ENCODE data around the gene AHRR.

DNA sequence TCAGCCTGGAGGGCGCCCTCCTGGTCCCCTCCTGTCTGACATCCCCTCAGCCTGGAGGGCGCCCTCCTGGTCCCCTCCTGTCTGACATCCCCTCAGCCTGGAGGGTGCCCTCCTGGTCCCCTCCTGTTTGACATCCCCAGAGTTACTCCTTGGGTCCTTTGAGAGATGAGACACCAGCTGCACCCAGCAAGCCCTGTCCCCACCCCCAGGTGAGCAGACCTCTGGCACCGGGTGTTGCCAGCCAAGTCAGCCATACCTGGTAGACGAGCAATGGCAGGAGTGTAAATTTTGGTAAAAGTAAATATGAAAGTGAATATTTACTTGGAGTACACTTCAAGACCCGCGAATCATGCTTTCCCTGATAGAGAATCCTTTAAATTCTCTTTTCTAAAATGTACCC lies 146.9 kb downstream of the AHRR start:
- TF ChIP-seq, protein P1, sequence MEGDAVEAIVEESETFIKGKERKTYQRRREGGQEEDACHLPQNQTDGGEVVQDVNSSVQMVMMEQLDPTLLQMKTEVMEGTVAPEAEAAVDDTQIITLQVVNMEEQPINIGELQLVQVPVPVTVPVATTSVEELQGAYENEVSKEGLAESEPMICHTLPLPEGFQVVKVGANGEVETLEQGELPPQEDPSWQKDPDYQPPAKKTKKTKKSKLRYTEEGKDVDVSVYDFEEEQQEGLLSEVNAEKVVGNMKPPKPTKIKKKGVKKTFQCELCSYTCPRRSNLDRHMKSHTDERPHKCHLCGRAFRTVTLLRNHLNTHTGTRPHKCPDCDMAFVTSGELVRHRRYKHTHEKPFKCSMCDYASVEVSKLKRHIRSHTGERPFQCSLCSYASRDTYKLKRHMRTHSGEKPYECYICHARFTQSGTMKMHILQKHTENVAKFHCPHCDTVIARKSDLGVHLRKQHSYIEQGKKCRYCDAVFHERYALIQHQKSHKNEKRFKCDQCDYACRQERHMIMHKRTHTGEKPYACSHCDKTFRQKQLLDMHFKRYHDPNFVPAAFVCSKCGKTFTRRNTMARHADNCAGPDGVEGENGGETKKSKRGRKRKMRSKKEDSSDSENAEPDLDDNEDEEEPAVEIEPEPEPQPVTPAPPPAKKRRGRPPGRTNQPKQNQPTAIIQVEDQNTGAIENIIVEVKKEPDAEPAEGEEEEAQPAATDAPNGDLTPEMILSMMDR (IDR thresholded peaks at IDR 0.05): no peak
- TF ChIP-seq POLR2A (IDR thresholded peaks at IDR 0.05) (no peak), POLR2AphosphoS5 (IDR thresholded peaks at IDR 0.05) (no peak)
